HCT116 (cell line): Measurements from ENCODE around the gene TRPM3. TPM values are rescaled to one million over a fixed set of nuclear protein-coding genes. Genes with fewer than 3 reads are reported as not detected.

ENCODE experiments used
- ATAC-seq: fragments of 200-7000 bp; cut with Tn5 transposase; 2 replicates; pipeline ENCODE4 v1.9.1; 2020; ENCODE audit warnings: mild to moderate bottlenecking, moderate library complexity
- BruUV-seq: library from RNA; stranded (reverse); fragments of 400-500 nt; replicated peaks from 2 replicates; lab custom pipeline; 2021; lab: Mats Ljungman, UMichigan
- CTCF ChIA-PET: fragments of 300-600 bp; sonication (Branson Sonifier 250); formaldehyde crosslinking; loops from one replicate; lab custom pipeline; 2021; ENCODE audit warnings: antibody characterized with exemption; lab: Charles Lee
- POLR2A ChIA-PET: fragments of 300-600, 350-600 bp; sonication (Branson Sonifier 250); formaldehyde crosslinking; loops from one replicate; lab custom pipeline; 2021; ENCODE audit warnings: antibody characterized with exemption; lab: Charles Lee
- RAD21 ChIA-PET, 2 experiments: fragments of 300-600 bp; sonication (Branson Sonifier 250); formaldehyde crosslinking; loops; one replicate each; lab custom pipeline; 2023; ENCODE audit warnings: low total read pairs in 2 of 2; ENCODE audit not compliant: uncharacterized antibody in 2 of 2, unreplicated experiment in 2 of 2, low non-redundant PET in 1 of 2; lab: Charles Lee
- DNase-seq: peaks from one replicate; pipeline ENCODE4 v3.0.0-alpha.2; 2010; ENCODE audit warnings: low read depth, low spot score
- H2AFZ ChIP-seq: fragments of 200-600 bp; shearing (Covaris generic), sonication (generic); 2 replicates; pipeline ENCODE4 v1.6.1; 2017; ENCODE audit warnings: low read depth, mixed run types, mixed read lengths, antibody characterized with exemption, low read length; ENCODE audit not compliant: poor library complexity, severe bottlenecking
- H3K27ac ChIP-seq: 2 replicates; pipeline ENCODE4 v1.5.1; 2012; ENCODE audit warnings: low read depth, low read length
- H3K27me3 ChIP-seq: fragments of 200-600 bp; sonication (generic); 2 replicates; pipeline ENCODE4 v1.6.1; 2016; ENCODE audit warnings: mixed run types, low read length, mixed read lengths; ENCODE audit not compliant: insufficient read depth
- H3K36me3 ChIP-seq, 2 experiments: fragments of 200-500 bp in 1 of 2; fragments of 200-600 bp in 1 of 2; sonication (Bioruptor generic) in 1 of 2; sonication (generic) in 1 of 2; 2 replicates each; pipeline versions ENCODE4 v1.5.1 to v1.6.1; 2014 to 2016; ENCODE audit warnings: low read length in 2 of 2, inconsistent platforms in 1 of 2, mixed read lengths in 1 of 2, mixed run types in 1 of 2; ENCODE audit not compliant: insufficient read depth in 2 of 2, control insufficient read depth in 1 of 2
- H3K4me1 ChIP-seq, 2 experiments: fragments of 200-600 bp in 1 of 2; sonication (generic) in 1 of 2; 2 replicates each; pipeline versions ENCODE4 v1.5.1 to v1.6.1; 2012 to 2017; ENCODE audit warnings: low read length in 2 of 2, inconsistent platforms in 1 of 2, mild to moderate bottlenecking in 1 of 2, mixed read lengths in 1 of 2, mixed run types in 1 of 2, moderate library complexity in 1 of 2; ENCODE audit not compliant: insufficient read depth in 2 of 2, control insufficient read depth in 1 of 2
- H3K4me2 ChIP-seq: fragments of 200-600 bp; sonication (generic); 2 replicates; pipeline ENCODE4 v1.6.1; 2017; ENCODE audit warnings: mixed run types, low read length, mixed read lengths
- H3K4me3 ChIP-seq, 2 experiments: fragments of 200-600 bp in 1 of 2; sonication (generic) in 1 of 2; replicated peaks in 1 of 2; 2 replicates each; pipeline ENCODE4 v1.5.1; 2011 to 2016; ENCODE audit warnings: low read length in 2 of 2, control low read depth in 1 of 2, low read depth in 1 of 2, mild to moderate bottlenecking in 1 of 2, mixed read lengths in 1 of 2, mixed run types in 1 of 2
- H3K79me2 ChIP-seq: fragments of 200-600 bp; sonication (generic); 2 replicates; pipeline ENCODE4 v1.6.1; 2017; ENCODE audit warnings: mild to moderate bottlenecking, mixed run types, low read length, moderate library complexity, mixed read lengths; ENCODE audit not compliant: insufficient read depth
- H3K9ac ChIP-seq: fragments of 200-600 bp; sonication (generic); 2 replicates; pipeline ENCODE4 v1.6.1; 2016; ENCODE audit warnings: low read length, mixed read lengths
- H3K9me2 ChIP-seq: fragments of 200-600 bp; sonication (generic), shearing (Covaris generic); 2 replicates; pipeline ENCODE4 v1.6.1; 2017; ENCODE audit warnings: mixed run types, mild to moderate bottlenecking, moderate library complexity; ENCODE audit not compliant: insufficient read depth
- H3K9me3 ChIP-seq, 2 experiments: fragments of 200-500 bp in 1 of 2; fragments of 200-600 bp in 1 of 2; sonication (Bioruptor generic) in 1 of 2; sonication (generic) in 1 of 2; 2 replicates each; pipeline ENCODE4 v1.6.1; 2014 to 2017; ENCODE audit warnings: low read length in 2 of 2, mixed read lengths in 2 of 2, inconsistent platforms in 1 of 2, low read depth in 1 of 2, mild to moderate bottlenecking in 1 of 2, mixed run types in 1 of 2, moderate library complexity in 1 of 2; ENCODE audit not compliant: control insufficient read depth in 1 of 2, insufficient read depth in 1 of 2
- H4K20me1 ChIP-seq: fragments of 200-600 bp; sonication (generic), shearing (Covaris generic); 2 replicates; pipeline ENCODE4 v1.6.1; 2017; ENCODE audit warnings: mixed run types, mild to moderate bottlenecking, moderate library complexity; ENCODE audit not compliant: insufficient read depth
- ATF3 ChIP-seq: IDR thresholded peaks from 2 replicates; pipeline ENCODE4 v1.6.1; 2012
- CBX3 ChIP-seq: IDR thresholded peaks from 2 replicates; pipeline ENCODE4 v1.6.1; 2012; ENCODE audit warnings: low read depth
- CEBPB ChIP-seq: IDR thresholded peaks from 2 replicates; pipeline ENCODE4 v1.6.1; 2012; ENCODE audit warnings: low read depth
- CTCF ChIP-seq, 3 experiments: fragments of 200-600 bp in 1 of 3; sonication (generic) in 1 of 3; IDR thresholded peaks in 2 of 3; conservative IDR thresholded peaks in 1 of 3; 2 replicates each; pipeline ENCODE4 v1.5.1; 2012 to 2017; ENCODE audit warnings: low read depth in 2 of 3, low read length in 2 of 3, antibody characterized with exemption in 1 of 3, borderline replicate concordance in 1 of 3, control low read depth in 1 of 3, mild to moderate bottlenecking in 1 of 3, mixed read lengths in 1 of 3, mixed run types in 1 of 3, moderate library complexity in 1 of 3; ENCODE audit not compliant: insufficient read depth in 1 of 3
- EGR1 ChIP-seq: IDR thresholded peaks from 2 replicates; pipeline ENCODE4 v1.6.1; 2012; ENCODE audit warnings: low read depth
- ELF1 ChIP-seq: IDR thresholded peaks from 2 replicates; pipeline ENCODE4 v1.6.1; 2012; ENCODE audit warnings: low read depth, borderline replicate concordance
- EZH2phosphoT487 ChIP-seq: fragments of 200-600 bp; IDR thresholded peaks from 2 replicates; pipeline ENCODE4 v1.6.1; 2018; ENCODE audit warnings: antibody characterized with exemption, borderline replicate concordance
- FOSL1 ChIP-seq: IDR thresholded peaks from 2 replicates; pipeline ENCODE4 v1.6.1; 2012; ENCODE audit warnings: low read depth
- JUND ChIP-seq: IDR thresholded peaks from 2 replicates; pipeline ENCODE4 v1.6.1; 2012
- MAX ChIP-seq: IDR thresholded peaks from 2 replicates; pipeline ENCODE4 v1.6.1; 2012
- POLR2AphosphoS5 ChIP-seq: IDR thresholded peaks from 2 replicates; pipeline ENCODE4 v1.6.1; 2011; ENCODE audit warnings: mild to moderate bottlenecking, low read depth, low read length, moderate library complexity
- RAD21 ChIP-seq: IDR thresholded peaks from 2 replicates; pipeline ENCODE4 v1.6.1; 2012; ENCODE audit warnings: low read depth, mild to moderate bottlenecking
- SRF ChIP-seq: IDR thresholded peaks from 2 replicates; pipeline ENCODE4 v1.6.1; 2012; ENCODE audit warnings: low read depth
- TCF7L2 ChIP-seq: IDR thresholded peaks from 2 replicates; pipeline ENCODE4 v1.7.0; 2011; ENCODE audit warnings: borderline replicate concordance, inconsistent platforms; ENCODE audit not compliant: insufficient read depth, insufficient read length; ENCODE audit errors: extremely low read depth
- YY1 ChIP-seq: IDR thresholded peaks from 2 replicates; pipeline ENCODE4 v1.6.1; 2011; ENCODE audit warnings: low read length, low read depth, moderate library complexity, mild to moderate bottlenecking; ENCODE audit not compliant: insufficient replicate concordance; ENCODE audit errors: extremely low read depth
- ZFX ChIP-seq: fragments of 450-650 bp; IDR thresholded peaks from 2 replicates; pipeline ENCODE4 v1.6.1; 2017
- intact Hi-C: fragments of 100-400 bp; cut with micrococcal nuclease; formaldehyde crosslinking; loops from 2 replicates; pipeline ENCODE4 v1.10.0; 2022
- total RNA-seq: library from RNA; stranded (reverse); gene quantifications from one replicate; pipeline ENCODE4 v1.2.1, GENCODE V29; 2021; ENCODE audit not compliant: unreplicated experiment

The TRPM3 gene
- total RNA-seq, 1 experiment from 2014 or later, result not detected

- TF ChIP-seq CTCF (IDR thresholded peaks at IDR 0.05 in 2 of 3, conservative IDR thresholded peaks at IDR 0.05 in 1 of 3; ENCODE audit: borderline replicate concordance in 1 of 3, insufficient read depth in 1 of 3, low read depth in 2 of 3, low read length in 2 of 3) (no peak), RAD21 (no peak), ATF3 (no peak), JUND (no peak), ELF1 (no peak), CEBPB (no peak), EZH2phosphoT487 (no peak), MAX (no peak), YY1 (no peak)
Measured at GRCh38 chr9:70951749-70952727, 169.4 kb downstream of the TRPM3 start (continued).

GRCh38 chr9:70950270-70950669 lies 171.2 kb downstream of the TRPM3 start:
- Histone ChIP-seq H3K27ac (no peak overlapping the region), H3K4me2 (no peak overlapping the region), H3K9me3 (no peaks in the 10 kb centered on the region), H3K4me3 (no peak overlapping the region), H3K9ac (no peak overlapping the region), H3K79me2 (no peaks in the 10 kb centered on the region), H3K27me3 (peaks cover 16% of the 10 kb centered on the region), H3K4me1 (peaks cover 0 to 8% of the 10 kb centered on the region in 2 experiments; a peak in 2 of 4 replicates), H3K36me3 (no peaks in the 10 kb centered on the region), H3K9me2 (no peaks in the 10 kb centered on the region), H4K20me1 (no peaks in the 10 kb centered on the region; the same call in 1 of the 2 replicates), H2AFZ (no peak overlapping the region)
- BruUV-seq, result no TSS peak
- ATAC-seq (no peak), DNase-seq (no peak)
- CTCF ChIA-PET, result no interaction called here
- RAD21 ChIA-PET, result no interaction called here
- intact Hi-C loops, result no loop called here
- POLR2A ChIA-PET, result no interaction called here
- TF ChIP-seq TCF7L2, result no peak
- TF ChIP-seq CBX3, result no peak
- TF ChIP-seq EGR1, result no peak
- TF ChIP-seq MAX, result no peak
- no peak for TF ChIP-seq ZFX
- TF ChIP-seq ATF3, result no peak
- TF ChIP-seq POLR2AphosphoS5, result no peak
- TF ChIP-seq CTCF (IDR thresholded peaks at IDR 0.05 in 2 of 3, conservative IDR thresholded peaks at IDR 0.05 in 1 of 3; ENCODE audit: borderline replicate concordance in 1 of 3, insufficient read depth in 1 of 3, low read depth in 2 of 3, low read length in 2 of 3), result no peak
- no peak for TF ChIP-seq ELF1
- TF ChIP-seq YY1, result no peak
- no peak for TF ChIP-seq FOSL1
- TF ChIP-seq RAD21, result no peak
- no peak for TF ChIP-seq SRF
